Measurements from ENCODE around the gene TMEM201.
"Not testable (repeated sequence)": the region's sequence is repeated elsewhere in the genome, so short reads cannot be mapped to it uniquely, and the experiment has no call there.

The TMEM201 gene

DNA sequence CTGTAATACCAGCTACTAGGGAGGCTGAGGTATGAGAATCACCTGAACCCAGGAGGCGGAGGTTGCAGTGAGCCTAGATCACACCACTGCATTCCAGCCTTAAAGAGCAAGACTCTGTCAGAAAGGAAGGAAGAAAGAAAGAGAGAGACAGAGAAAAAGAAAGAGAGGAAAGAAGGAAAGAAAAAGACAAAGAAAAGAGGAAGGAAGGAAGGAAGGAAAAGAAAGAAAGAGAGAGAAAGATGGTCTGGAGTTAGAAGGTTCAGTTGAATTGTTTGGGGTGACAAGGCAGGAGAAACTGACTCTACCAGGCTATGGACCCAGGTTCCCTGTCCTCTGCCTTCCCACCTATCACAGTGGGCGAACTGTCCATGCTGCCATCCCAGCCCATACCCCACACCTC, 35.4 kb downstream of the TMEM201 start:
- no peak for DNase-seq (ENCODE audit: low read depth)
- TF ChIP-seq, protein P1, sequence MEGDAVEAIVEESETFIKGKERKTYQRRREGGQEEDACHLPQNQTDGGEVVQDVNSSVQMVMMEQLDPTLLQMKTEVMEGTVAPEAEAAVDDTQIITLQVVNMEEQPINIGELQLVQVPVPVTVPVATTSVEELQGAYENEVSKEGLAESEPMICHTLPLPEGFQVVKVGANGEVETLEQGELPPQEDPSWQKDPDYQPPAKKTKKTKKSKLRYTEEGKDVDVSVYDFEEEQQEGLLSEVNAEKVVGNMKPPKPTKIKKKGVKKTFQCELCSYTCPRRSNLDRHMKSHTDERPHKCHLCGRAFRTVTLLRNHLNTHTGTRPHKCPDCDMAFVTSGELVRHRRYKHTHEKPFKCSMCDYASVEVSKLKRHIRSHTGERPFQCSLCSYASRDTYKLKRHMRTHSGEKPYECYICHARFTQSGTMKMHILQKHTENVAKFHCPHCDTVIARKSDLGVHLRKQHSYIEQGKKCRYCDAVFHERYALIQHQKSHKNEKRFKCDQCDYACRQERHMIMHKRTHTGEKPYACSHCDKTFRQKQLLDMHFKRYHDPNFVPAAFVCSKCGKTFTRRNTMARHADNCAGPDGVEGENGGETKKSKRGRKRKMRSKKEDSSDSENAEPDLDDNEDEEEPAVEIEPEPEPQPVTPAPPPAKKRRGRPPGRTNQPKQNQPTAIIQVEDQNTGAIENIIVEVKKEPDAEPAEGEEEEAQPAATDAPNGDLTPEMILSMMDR (IDR thresholded peaks at IDR 0.05; ENCODE audit: insufficient read depth, low read depth, low read length, missing control alignments) = no peak
- no peak overlapping the region for H3K4me3 ChIP-seq (ENCODE audit: low read depth, low read length)

DNA sequence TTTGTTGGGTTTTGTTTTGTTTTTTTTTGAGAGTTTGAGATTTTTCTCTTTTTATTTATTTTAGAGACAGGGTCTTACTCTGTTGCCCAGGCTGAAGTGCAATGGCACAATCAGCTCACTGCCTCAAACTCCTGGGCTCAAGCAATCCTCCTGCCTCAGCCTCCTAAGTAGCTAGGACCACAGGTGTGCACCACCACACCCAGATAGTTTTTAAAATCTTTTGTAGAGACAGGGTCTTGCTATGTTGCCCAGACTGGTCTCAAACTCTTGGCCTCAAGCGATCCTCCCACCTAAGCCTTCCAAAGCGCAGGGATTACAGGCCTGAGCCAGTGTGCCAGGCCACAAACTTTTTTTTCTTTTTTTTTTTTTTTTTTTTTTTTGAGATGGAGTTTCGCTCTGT, 36.3 kb downstream of the TMEM201 start:
- DNase-seq (ENCODE audit: low read depth); H3K4me3 ChIP-seq (ENCODE audit: low read depth, low read length): not testable (repeated sequence)

DNA sequence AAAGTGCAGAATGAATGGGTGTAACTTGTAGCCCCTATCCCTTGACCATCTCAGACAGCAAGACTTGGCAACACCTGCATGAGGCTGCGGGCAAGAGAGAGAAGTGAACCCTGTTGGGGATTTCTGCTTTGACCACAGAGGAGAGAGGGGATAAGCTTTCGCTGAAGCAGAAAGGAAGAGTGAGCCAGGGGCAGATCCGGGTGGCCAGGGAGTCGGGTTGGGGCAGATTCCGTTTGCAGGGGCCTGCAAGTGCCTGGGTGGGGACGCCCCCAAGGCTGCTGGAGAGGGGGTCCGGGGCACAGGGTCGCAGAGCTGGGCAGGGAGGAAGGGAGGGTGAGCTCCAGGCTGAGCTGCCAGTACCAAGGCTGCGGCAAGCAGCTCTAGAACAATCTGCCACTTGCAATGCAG, 37.5 kb downstream of the TMEM201 start:
- H3K4me3 ChIP-seq (ENCODE audit: low read depth, low read length) = peak overlapping the region; percentile 72
- peak; percentile 91 for DNase-seq (ENCODE audit: low read depth)
- TF ChIP-seq, protein P1 (IDR thresholded peaks at IDR 0.05; ENCODE audit: insufficient read depth, low read depth, low read length, missing control alignments) = no peak

DNA sequence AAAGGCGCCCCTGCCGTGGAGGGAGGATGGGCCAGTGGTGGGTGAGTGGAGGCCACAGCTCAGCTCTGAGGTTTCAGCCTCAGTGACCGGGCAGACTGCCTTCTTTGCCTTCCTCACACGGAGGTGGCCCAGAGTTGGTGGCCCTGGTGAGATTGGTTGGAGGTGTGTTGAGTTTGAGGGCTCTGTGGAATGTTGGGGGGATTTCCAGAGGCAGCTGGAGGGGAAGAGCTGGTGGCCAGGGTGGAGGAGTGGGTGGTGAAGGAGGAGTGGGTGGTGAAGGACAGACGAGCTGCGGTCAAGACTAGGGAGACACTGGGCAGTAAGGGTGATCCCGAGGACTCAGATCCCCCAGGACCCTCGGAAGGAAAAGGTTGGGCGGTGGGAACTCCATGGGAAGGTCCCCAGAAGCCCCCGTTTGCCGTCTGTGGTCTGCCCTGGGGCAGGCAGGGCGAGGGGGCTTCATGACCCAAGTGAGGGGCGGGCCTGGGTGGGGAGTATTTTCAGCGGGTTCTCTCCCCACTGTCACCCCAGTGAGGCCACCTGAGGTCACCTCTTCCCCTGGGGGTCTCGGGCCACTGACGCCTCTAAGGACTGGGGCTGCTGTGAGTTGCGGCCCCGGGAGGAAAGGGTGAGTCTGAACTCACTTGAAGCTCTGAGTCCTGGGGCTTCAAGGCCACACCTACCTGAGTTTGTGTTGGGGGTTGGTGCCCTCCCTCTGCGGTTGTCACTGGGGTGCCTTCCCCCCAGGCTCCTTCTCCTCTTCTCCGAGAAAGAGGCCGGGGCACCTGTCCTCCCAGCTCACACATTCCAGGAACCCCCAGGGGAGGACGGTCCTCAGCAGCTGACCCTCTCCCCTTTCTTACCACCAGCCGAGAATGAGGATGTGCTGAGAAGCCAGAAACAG, 40.1 kb downstream of the TMEM201 start:
- TF ChIP-seq, protein P1 (IDR thresholded peaks at IDR 0.05; ENCODE audit: insufficient read depth, low read depth, low read length, missing control alignments) = no peak
- H3K4me3 ChIP-seq (ENCODE audit: low read depth, low read length) = peak overlapping the region; percentile 72
- peak; percentile 89 for DNase-seq (ENCODE audit: low read depth)

DNA sequence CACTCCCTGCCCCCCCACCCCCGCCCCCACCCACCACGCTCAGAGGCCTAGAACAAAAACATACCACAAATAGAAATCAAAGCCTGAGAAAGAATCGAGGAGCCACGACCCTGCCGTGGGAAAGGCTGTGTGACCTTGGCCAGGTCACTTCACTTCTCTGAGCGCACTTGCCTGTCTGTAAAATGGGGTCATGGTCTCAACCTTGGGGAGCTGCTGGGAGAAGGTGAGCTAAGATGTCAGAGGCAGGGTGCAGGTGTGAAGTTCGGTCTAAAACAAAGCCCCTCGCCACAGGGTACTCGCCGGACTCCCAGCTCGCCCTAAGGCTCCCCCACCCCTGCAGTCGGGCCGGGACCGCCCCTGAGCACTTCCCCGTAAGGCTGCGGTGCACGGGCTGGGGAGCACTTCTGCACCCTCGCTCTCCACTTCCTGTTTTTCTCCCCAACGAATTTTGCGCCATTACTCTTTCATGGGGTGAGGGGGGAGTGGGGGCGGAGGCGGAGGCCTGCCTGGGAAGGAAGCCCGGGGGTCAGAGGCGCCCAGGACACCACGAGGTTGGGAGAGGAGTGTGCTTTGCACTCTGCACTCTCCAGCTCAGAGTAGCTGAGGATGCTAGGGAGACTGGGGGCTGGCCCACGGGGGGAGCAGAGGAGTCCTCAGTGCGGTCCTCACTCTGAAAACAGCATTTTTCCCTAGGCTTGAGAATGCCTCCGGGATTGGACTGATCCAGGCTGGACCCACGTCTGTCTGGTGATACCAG, 40.9 kb downstream of the TMEM201 start:
- peak; percentile 90 for DNase-seq (ENCODE audit: low read depth)
- peak overlapping the region; percentile 72 for H3K4me3 ChIP-seq (ENCODE audit: low read depth, low read length)
- TF ChIP-seq, protein P1 (IDR thresholded peaks at IDR 0.05; ENCODE audit: insufficient read depth, low read depth, low read length, missing control alignments) = no peak

DNA sequence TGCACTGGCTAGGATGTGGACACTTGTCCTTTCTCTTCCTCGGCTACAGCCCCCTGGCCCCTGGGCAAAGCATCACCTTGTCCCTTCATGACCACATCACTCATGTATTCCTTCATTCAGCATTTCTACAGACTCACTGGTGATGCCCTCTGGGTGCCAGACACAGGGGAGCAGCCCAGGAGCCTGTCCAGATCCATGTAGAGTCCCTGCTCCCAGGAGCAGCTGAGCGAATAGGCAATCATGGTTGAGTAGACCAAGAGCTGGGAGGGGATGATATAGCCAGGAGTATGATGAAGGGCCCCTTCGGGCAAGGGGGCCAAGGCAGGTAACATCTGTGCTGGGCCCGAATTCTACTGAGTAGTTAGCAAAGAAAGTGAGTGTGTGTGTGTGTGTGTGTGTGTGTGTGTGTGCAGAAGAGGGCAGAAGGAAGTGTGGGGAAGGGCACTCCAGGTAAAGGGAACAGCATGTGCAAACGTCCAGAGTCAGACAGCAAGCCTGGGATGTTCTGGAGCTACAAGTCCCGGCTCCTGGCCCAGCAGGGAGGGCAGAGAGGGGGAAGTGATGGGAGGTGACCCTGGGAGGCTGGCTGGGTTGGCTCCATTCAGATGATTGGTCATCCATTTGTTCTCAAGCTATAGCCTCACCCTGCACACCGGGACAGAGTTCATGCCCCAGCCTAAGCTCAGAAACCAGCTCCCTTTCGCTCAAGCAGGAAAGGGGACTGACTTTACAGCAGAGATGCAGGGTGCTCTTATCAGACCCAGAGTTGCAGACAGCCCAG, 41.8 kb downstream of the TMEM201 start:
- H3K4me3 ChIP-seq (ENCODE audit: low read depth, low read length) = peak overlapping the region; percentile 72
- TF ChIP-seq, protein P1 (IDR thresholded peaks at IDR 0.05; ENCODE audit: insufficient read depth, low read depth, low read length, missing control alignments) = no peak
- peak; percentile 18 for DNase-seq (ENCODE audit: low read depth)

DNA sequence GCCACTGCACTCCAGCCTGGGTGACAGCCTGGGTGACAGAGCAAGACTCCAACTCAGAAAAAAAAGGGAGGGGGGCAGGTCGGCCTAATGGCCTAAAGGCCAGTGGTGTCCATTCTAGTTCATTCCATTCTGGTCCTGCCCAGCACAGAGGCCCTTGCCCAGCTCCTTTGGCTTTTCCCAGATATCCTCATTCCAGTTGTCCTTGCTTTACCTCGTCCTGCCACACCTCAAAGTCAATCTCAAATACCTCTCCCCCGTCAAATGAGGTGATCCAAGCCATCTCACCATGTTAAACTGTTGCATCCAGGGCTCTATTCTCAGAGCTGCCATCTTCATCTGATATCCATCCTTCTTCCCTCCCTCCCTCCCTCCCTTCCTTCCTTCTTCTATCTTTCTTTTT, 42.9 kb downstream of the TMEM201 start:
- H3K4me3 ChIP-seq (ENCODE audit: low read depth, low read length) = no peak overlapping the region
- TF ChIP-seq, protein P1 (IDR thresholded peaks at IDR 0.05; ENCODE audit: insufficient read depth, low read depth, low read length, missing control alignments) = no peak
- no peak for DNase-seq (ENCODE audit: low read depth)
